Karpas-422 (cell line): ENCODE data around the gene TAAR6. TPM values are rescaled to one million over a fixed set of nuclear protein-coding genes. Genes with fewer than 3 reads are reported as not detected.

ENCODE experiments used
- DNase-seq: peaks from one replicate; pipeline ENCODE4 v3.0.0-alpha.2; 2015
- H2AFZ ChIP-seq: fragments of 200-600 bp; sonication (generic); 2 replicates; pipeline ENCODE4 v1.6.1; 2014; ENCODE audit warnings: antibody characterized with exemption, low read length, mixed read lengths
- H3K27ac ChIP-seq: fragments of 200-600 bp; sonication (generic); 2 replicates; pipeline ENCODE4 v1.5.1; 2014; ENCODE audit warnings: mild to moderate bottlenecking, low read length, moderate library complexity
- H3K27me3 ChIP-seq: fragments of 200-600 bp; sonication (generic); 2 replicates; pipeline ENCODE4 v1.6.1; 2014; ENCODE audit warnings: low read length, mixed read lengths
- H3K36me3 ChIP-seq: fragments of 200-600 bp; sonication (generic); 2 replicates; pipeline ENCODE4 v1.6.1; 2014; ENCODE audit warnings: low read length, mixed read lengths; ENCODE audit not compliant: insufficient read depth
- H3K4me1 ChIP-seq: fragments of 200-600 bp; sonication (generic); 2 replicates; pipeline ENCODE4 v1.6.1; 2014; ENCODE audit warnings: mild to moderate bottlenecking, low read length, mixed read lengths
- H3K4me2 ChIP-seq: fragments of 200-600 bp; sonication (generic); 2 replicates; pipeline ENCODE4 v1.6.1; 2014; ENCODE audit warnings: low read length, low read depth, mild to moderate bottlenecking; ENCODE audit not compliant: poor library complexity, severe bottlenecking
- H3K4me3 ChIP-seq: fragments of 200-600 bp; sonication (generic); 2 replicates; pipeline ENCODE4 v1.5.1; 2014; ENCODE audit warnings: mild to moderate bottlenecking, antibody characterized with exemption, low read length, mixed read lengths
- H3K79me2 ChIP-seq: fragments of 200-600 bp; sonication (generic); 2 replicates; pipeline ENCODE4 v1.6.1; 2014; ENCODE audit warnings: mild to moderate bottlenecking, low read length, mixed read lengths
- H3K9ac ChIP-seq: fragments of 200-600 bp; sonication (generic); 2 replicates; pipeline ENCODE4 v1.6.0; 2014; ENCODE audit warnings: low read length
- H3K9me2 ChIP-seq: fragments of 200-600 bp; sonication (generic), shearing (Covaris generic); replicated peaks from 2 replicates; pipeline ENCODE4 v1.6.0; 2014; ENCODE audit warnings: mild to moderate bottlenecking, low read length, moderate library complexity; ENCODE audit not compliant: insufficient read depth
- H3K9me3 ChIP-seq: fragments of 300-700, 200-600 bp; sonication (generic); 2 replicates; pipeline ENCODE4 v1.6.1; 2014; ENCODE audit warnings: low read length, mixed read lengths
- H4K20me1 ChIP-seq: fragments of 200-600 bp; sonication (generic); 2 replicates; pipeline ENCODE4 v1.6.1; 2014; ENCODE audit warnings: mild to moderate bottlenecking, antibody characterized with exemption, low read length, low read depth; ENCODE audit not compliant: insufficient read depth
- small RNA-seq: library from RNA; depleted of rRNA; stranded (forward); fragments of <200 nt; gene quantifications from one replicate; pipeline ENCODE3, GENCODE V24; 2014
- total RNA-seq: library from RNA; depleted of rRNA; stranded (reverse); fragments of >200 nt; shearing (Covaris generic); gene quantifications from 2 replicates; pipeline ENCODE4 v1.2.3, GENCODE V29; 2014; ENCODE audit warnings: low replicate concordance; rRNA removed

Gene TAAR6
- total RNA-seq, 1 experiment from 2014 or later, result not detected

- DNase-seq, result no peak
- H3K27me3 ChIP-seq, result no peaks in the 10 kb centered on the region
These were observed 46.6 kb downstream of the TAAR6 start for GRCh38 chr6:132616677-132617076.

More at GRCh38 chr6:132616677-132617076, 46.6 kb downstream of the TAAR6 start:
- H4K20me1 ChIP-seq, result no peaks in the 10 kb centered on the region
- H3K4me3 ChIP-seq, result no peak overlapping the region
- no peak overlapping the region for H3K4me2 ChIP-seq
- H3K9ac ChIP-seq, result no peak overlapping the region
- H3K9me2 ChIP-seq, result no peaks in the 10 kb centered on the region
- no peaks in the 10 kb centered on the region for H3K4me1 ChIP-seq
- H2AFZ ChIP-seq, result no peak overlapping the region
- no peaks in the 10 kb centered on the region for H3K36me3 ChIP-seq
- H3K9me3 ChIP-seq, result no peaks in the 10 kb centered on the region
- no peaks in the 10 kb centered on the region for H3K79me2 ChIP-seq
- H3K27ac ChIP-seq, result no peak overlapping the region

Small RNA genes lying within 50 kb of the gene (small RNA-seq; reads per million reads assigned to genes)
- gene TAAR7P, result not detected

Other genes starting within 250 kb of the TAAR6 start
- not detected in 2 replicates for gene MOXD1, start 168.8 kb upstream of the TAAR6 start, total RNA-seq
- 38.5 and 39.7 TPM in 2 replicates for gene STX7, start 57.2 kb upstream of the TAAR6 start, total RNA-seq
- gene TAAR9, start 32.0 kb upstream of the TAAR6 start, total RNA-seq, result not detected in 2 replicates
- not detected in 2 replicates for gene TAAR8, start 17.6 kb upstream of the TAAR6 start, total RNA-seq
- gene TAAR5, start 19.4 kb downstream of the TAAR6 start, total RNA-seq, result not detected in 2 replicates
- gene TAAR2, start 54.0 kb downstream of the TAAR6 start, total RNA-seq, result not detected in 2 replicates
- not detected in 2 replicates for gene TAAR1, start 88.9 kb downstream of the TAAR6 start, total RNA-seq
- not detected in 2 replicates for gene VNN1, start 143.7 kb downstream of the TAAR6 start, total RNA-seq
- gene VNN2, start 187.6 kb downstream of the TAAR6 start, total RNA-seq, result 43.4 and 48.9 TPM in 2 replicates
- gene SLC18B1, start 228.3 kb downstream of the TAAR6 start, total RNA-seq, result 0.60 and 0.72 TPM in 2 replicates
- gene RPS12, start 244.2 kb downstream of the TAAR6 start, total RNA-seq, result 1,944 and 3,479 TPM in 2 replicates